Activated naive CD4-positive, alpha-beta T cell treated with Interleukin-2 at 50 U/mL for 16 hours (primary cell): Measurements from ENCODE around the gene PKDCC.
"Not testable (repeated sequence)": the region's sequence is repeated elsewhere in the genome, so short reads cannot be mapped to it uniquely, and the experiment has no call there.

Experiments used
- DNase-seq: peaks from one replicate; pipeline ENCODE4 v3.0.0-alpha.2; 2020

Gene PKDCC

DNA sequence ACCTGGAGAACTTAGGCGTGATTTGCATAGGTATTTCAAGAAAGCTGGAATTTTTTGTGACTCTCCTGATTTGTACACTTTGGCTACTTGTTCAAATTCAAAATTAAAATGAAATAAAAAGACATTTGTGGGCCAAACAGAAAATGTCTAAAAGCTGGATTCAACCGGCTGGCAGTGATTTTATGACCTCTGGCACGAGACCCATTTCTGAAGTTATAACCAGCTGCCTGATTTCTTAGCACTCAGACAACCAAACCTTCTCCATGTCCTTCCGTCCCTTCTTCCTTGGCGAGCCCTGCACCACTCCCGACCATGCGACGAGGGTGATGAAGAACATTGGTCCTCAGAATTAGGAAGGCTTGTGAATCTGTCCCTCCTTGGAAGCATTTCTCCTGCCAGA, 19.7 kb downstream of the PKDCC start:
- no peak for DNase-seq

GRCh38 chr2:42068571-42069178, 20.9 kb downstream of the PKDCC start:
- no peak for DNase-seq

GRCh38 chr2:42069568-42069967, 21.7 kb downstream of the PKDCC start:
- DNase-seq: no peak

GRCh38 chr2:42071791-42072190, 24.0 kb downstream of the PKDCC start:
- no peak for DNase-seq

- no peak for DNase-seq
These were observed 24.7 kb downstream of the PKDCC start for GRCh38 chr2:42072349-42073118.

DNA sequence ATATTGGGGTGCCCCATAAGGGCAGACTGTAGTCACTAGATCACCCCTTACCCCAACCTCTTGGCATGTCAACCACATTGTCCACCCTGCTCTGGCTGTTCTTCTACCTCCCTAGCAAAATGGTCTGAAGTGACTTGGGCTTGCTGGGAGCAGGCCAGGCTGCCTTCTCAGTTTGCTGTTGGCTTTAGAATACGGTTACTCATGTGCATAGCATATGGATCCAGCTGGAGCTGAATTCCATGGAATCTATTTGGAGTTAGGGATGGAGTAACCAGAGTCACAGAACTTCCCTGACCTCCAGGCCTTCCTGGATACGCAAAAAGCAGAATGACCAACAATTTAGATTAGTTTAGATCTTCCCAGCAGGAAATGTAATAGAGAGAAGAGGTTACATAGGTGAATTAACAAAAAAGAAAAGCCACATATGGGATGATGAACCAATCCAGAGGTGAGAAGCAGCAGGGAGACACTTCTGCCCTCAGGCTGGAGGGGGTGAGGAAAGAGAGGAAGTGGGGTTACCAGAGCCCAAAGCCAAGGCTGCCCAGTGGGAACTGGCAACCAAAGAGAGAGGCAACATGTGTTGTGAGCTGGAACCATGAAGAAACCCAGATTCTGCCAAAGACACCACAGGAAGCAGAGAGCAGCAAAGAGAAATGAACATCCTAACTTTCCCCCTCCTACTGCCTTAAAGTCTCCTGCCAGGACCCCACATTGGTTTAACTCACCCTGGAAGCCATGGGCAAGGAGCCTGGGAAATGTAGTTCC, 26.1 kb downstream of the PKDCC start:
- DNase-seq: no peak

DNA sequence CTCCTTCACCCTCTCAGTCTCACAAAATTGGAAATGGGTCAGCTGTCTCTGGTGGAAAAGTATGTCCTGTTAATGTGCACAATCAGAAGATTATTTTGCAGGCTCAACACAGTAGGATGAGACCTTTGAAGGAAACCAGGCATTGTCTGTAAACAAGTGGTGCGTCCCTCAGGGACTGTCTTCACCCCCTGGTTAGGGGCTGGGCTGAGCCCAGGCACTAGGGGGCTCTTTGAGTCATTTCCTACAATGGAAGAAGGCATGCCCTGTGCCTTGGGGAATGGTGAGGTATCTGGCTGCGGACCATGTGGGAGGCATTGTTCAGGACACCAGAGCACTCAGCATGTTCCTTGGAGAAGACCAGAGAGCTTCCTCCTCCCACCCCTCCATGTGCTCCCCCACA, 26.8 kb downstream of the PKDCC start:
- no peak for DNase-seq

GRCh38 chr2:42076357-42077225, 28.8 kb downstream of the PKDCC start:
- no peak for DNase-seq

DNA sequence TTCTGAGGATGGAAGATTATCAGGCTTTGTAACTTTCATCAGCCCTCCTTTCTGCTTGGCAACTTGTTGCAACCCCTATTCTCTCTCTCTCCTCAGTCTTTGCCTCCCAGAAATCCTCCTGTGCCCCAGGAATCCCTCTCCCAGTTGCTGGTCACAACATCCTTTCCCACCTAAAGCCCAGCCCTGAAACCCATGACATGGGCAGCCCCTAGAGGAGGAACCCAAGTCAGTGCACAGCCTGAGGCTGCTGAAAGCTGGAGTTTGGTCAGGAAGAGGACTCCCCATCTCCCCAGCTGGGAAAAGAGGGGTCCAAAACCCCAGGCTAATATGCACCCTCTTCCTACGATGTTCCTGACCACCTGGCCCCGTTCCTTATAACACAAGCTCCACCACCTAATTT, 29.5 kb downstream of the PKDCC start:
- DNase-seq: no peak

DNA sequence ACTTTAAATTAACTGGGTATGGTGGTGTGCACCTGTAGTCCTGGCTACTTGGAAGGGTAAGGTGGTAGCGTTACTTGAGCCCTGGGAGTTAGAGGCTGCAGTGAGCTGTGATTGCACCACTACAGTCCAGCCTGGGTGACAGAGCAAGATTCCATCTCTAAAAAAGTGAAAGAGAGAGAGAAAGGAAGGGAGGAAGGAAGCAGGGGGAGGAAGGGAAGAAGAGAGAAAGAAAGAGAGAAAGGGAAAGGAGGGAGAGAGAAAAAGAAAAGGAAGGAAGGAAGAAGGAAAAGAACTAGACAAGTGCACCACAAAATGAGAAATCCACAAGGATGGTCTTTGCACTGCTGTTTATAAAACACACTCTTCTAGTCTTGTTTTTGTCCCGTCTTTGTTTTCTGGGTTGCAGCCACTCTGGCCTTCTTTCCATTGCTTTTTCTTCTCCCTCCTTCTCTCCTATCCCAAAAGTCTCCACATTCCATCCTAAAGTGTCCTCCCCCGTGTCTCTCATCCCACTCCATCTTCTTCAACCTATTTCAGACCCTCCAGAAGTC, 32.0 kb downstream of the PKDCC start:
- no peak for DNase-seq

DNA sequence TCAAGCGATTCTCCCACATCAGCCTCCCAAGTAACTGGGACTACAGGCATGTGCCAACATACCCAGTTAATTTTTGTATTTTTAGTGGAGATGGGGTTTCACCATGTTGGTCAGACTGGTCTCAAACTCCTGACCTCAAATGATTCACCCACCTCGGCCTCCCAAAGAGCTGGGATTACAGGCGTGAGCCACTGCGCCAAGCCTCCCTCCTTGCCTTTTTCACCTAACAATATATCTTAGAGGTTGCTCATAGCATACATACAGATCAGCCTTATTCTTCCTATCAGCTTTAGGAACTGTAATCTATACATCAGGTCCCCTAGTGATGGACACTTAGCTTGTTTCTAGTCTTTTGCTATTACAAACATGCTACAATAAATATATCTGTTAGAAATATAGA, 33.3 kb downstream of the PKDCC start:
- not testable (repeated sequence) for DNase-seq

DNA sequence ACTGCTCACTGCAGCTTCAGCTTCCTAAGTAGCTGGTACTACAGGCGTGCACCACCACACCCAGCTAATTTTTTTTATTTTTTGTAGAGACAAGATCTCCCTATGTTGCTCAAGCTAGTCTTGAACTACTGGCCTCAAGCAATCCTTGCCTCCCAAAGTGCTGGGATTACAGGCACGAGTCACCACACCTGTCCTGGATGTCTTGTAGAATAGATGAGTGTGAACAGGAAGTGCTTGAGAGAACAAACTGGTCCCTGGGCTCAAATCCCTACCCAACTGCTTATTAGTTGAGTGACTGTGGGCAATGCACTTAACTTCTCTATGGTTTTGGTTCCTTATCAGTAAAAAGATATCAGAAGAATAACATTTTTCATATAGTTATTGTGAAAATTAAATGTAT, 34.2 kb downstream of the PKDCC start:
- DNase-seq: no peak

DNA sequence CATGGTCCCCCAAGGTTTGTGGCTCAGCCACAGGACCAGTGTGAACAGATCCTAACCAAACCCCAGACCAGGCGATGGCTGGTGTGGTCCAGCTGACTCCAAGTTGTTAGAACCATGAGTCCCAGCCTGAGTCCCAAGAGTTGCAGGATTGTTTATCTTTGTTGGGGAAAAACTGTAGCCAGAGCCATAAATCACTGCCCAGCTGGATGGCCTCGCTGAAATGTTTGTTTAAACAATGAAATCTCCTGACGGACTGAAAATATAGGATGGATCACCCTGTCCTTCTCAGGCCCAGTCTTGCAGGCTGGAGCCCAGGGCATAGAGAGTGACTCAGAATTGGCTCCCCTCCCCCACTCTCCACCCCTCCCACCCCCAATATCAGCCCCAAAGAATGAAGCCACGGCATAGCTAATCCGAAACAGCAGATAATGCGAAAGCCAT, 36.4 kb downstream of the PKDCC start:
- no peak for DNase-seq

GRCh38 chr2:42085070-42085469, 37.2 kb downstream of the PKDCC start:
- DNase-seq: not testable (repeated sequence)

DNA sequence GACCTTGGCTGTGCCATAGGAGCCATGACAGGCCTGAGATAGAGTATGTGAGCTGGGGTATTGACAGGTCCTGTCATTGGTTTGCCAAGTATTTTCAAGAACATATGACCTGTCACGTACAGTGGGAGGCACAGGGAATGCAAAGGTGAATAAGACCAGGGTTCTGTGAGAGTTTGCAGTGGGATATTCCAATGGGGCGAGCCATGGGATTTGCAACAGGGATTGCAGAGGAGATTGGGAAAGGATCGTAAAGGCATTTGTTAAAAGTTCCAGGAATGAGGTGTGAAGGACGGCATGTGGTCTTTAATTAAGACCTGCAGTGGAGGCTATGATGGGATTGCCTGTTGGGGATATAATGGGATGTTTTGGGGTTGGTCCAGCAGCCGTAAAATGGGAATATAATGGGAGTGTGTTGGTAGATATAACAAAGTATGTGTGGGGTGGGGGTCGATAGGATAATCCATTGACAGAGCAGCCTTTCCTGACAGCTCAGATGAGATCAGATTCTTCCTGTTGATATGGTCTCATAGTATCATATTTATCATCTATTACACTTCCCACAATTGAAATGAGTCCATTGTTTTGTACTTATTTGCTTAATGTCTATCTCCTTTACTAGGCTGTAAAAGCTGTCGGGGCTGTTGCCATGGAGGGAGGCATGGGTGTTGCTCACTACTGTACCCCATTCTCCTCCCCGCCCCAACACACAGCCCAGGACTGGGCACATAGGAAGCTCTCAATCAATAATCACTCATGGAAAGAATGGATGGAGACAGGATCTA, 38.1 kb downstream of the PKDCC start:
- DNase-seq: no peak

- DNase-seq: peak; percentile 27
These were observed 38.7 kb downstream of the PKDCC start for GRCh38 chr2:42086500-42086953.

- DNase-seq: no peak
These were observed 39.5 kb downstream of the PKDCC start for GRCh38 chr2:42087137-42087856.

DNA sequence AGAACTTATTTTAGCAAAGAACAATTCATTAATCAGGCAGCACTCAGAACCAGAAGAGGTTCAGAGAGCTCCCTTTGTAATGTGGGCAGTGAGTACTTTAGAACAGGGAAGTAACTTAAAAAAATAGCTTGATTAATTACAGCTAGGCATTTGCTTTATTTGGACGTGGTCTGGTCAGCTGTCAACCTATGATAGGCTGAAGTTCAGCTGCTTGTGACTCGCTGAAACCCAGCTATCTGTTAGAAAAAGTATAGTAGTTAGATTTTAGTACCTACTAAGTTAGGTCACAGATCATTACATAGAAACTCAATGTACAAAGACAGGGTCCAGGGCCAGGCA, 40.0 kb downstream of the PKDCC start:
- DNase-seq: no peak

- peak; percentile 76 for DNase-seq
These were observed 41.6 kb downstream of the PKDCC start for GRCh38 chr2:42089340-42089925.

- DNase-seq: no peak
These were observed 42.4 kb downstream of the PKDCC start for GRCh38 chr2:42090216-42090615.

- DNase-seq: no peak
These were observed 43.9 kb downstream of the PKDCC start for GRCh38 chr2:42091671-42092070.
